AML-193 (cell line): Measurements from ENCODE around the gene MESP1.
"Not testable (repeated sequence)": the region's sequence is repeated elsewhere in the genome, so short reads cannot be mapped to it uniquely, and the experiment has no call there.

Source experiments
- DNase-seq, 2 experiments: peaks; one replicate each; lab custom pipeline; 2025; lab: John Stamatoyannopoulos, UW

Gene MESP1

DNA sequence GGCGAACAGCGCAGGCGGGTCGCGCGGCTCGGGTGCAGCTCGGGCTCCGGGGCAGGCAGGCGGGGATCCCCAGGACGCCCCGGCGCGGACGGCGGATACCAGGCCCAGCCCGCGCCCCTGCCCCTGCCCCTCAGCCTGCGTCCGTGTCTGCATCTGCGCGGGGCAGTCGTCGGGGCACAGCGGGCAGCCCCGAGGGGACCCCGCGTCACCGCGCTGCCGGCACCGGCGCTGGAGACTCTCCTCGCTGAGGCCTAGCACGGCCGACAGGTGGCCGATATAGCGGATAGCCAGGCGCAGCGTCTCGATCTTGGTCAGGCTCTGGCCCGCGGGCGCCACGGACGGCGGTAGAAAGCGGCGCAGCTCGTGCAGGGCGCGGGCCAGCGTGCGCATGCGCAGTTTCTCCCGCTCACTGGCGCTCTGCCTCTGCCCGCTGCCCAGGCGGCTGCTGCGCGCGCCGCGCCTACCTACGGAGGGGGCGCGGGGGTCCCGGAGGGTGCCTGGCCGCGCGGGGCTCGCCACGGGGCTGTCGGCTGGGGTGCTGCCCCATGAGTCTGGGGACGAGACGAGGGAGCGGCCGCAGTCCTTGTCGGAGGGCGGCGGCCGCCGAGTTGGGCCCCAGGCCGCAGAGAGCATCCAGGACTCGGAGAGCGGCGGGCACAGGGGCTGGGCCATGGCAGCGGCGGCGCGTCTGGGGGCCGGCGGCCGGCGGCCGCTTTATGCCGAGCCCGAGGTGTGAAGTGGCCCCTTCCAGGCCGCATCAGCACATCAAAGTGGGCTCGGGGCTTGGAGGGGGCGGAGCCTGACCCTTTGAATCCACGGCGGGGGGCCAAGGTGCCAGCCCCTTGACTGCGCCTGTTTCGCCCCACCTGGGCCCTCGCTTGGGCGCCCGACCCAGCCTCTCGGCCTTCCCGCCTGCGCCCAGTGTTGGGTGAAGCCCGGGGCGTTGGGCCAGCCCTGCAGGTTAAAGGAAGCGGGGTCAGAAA lies at the start of gene MESP1:
Gene MESP1 (minus strand): TSS at position 690 of the 983 bp plus-strand sequence. CDS start 18 bp downstream, at position 672.
- peak; percentile 88 to 91 for DNase-seq

- DNase-seq: no peak
These were observed 49.0 kb upstream of the MESP1 start for GRCh38 chr15:89799918-89800498.

GRCh38 chr15:89799011-89799911 lies 48.2 kb upstream of the MESP1 start:
- DNase-seq: no peak

DNA sequence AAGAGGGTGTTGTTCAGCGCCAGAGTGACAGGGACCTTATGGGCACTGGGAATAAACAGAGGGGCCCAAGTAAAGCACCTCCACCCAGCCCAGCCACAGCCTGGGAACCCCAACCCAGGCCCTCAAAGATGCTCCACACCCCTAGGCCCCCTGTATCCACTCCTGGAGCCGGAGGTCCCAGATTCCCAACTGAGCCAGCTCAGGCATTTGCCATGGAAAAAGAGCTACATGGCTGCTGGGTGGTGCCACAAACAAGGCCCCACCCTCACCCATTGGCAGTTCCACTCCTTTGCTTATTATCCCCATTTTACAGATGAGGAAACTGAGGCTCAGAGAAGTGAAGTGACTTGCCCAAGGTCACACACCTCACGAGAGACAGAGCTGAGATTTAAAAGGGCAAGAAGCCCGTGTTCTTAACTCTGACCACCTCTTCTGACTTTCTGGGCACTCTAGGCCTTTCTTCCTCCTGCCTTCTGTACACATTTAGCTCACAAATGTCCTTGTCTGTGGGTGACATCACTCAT lies 46.7 kb upstream of the MESP1 start:
- DNase-seq: no peak

GRCh38 chr15:89795996-89796395 lies 44.9 kb upstream of the MESP1 start:
- no peak for DNase-seq

DNA sequence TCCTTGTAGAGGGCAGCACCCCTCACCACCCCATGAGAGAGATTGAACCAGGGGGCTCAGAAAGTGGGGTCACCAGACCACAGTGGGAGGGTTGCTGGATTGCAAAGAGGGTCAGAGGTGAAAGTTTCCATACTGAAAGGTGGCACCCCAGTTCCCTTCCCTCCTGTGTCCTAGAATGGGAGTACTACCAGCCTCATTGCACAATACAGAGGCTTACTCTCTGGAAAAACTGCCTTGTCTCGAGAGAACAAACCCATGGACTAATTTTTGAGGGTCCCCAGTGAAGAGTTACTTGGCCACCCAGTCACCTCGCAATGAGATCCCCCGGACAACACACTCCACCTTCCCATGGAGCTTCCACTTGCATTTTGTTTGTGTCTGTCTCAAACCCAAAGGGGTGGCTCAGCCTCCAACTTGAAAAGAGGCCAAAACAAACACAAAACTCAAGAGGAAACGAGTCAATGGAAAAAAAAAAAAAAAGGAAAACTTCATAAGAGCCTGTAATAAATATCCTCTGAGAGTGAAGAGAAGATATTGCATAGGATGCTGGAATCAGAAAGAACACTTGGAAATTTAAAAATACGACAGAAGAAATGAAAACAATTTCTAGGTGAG lies 43.7 kb upstream of the MESP1 start:
- no peak for DNase-seq

GRCh38 chr15:89792106-89792805 lies 41.2 kb upstream of the MESP1 start:
- DNase-seq: no peak

DNA sequence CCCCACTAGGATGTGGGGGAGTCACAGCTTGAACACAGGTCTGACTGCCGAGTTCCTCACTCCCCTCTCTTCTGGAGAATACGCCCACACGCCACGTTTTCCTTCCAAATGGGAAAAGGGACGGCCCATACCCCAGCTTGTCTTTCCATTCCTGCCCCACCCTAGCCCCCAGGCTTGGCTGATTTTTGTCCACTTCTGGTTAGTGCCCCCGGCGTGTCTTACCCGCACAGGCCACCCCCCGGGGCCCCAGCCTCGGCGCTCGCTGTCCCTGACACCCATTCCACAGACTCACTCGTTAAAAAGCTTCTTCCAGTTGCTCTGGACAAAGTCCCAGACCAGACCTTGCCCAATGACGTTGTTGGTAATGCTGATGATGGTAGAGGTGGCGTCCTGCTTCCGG lies 39.6 kb upstream of the MESP1 start:
- no peak for DNase-seq

DNA sequence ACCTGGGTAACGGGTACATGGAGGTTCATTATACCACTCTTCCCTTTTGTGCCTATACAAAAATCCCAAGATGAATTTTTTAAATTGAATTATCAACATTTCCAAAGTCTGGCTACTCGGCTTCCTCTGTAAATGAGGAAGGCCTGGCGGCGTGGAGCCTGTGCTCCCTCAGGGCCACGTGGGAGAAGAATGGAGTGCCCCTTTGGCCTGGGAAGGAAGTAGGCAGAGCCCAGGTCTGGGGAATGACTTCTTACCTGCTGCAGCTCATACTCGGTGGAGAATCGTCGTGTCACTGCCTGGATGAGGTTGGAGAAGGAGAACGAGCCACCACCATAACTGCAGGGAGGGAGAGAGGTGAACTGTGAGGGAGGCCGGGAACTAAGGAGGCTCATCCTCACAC lies 39.2 kb upstream of the MESP1 start:
- DNase-seq: no peak

DNA sequence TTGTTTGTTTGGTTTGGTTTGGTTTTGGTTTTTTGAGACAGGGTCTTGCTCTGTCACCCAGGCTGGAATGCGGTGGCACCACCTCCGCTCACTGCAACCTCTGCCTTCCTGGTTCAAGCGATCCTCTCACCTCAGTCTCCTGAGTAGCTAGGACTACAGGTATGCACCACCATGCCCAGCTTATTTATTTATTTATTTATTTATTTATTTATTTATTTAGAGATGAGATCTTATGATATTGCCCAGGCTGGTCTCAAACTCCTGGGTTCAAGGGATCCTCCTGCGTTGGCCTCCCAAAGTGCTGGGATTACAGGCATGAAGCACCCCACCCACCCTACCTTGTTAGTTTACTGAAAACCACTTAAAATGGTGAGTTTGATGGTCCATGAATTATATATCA lies 37.5 kb upstream of the MESP1 start:
- not testable (repeated sequence) for DNase-seq

DNA sequence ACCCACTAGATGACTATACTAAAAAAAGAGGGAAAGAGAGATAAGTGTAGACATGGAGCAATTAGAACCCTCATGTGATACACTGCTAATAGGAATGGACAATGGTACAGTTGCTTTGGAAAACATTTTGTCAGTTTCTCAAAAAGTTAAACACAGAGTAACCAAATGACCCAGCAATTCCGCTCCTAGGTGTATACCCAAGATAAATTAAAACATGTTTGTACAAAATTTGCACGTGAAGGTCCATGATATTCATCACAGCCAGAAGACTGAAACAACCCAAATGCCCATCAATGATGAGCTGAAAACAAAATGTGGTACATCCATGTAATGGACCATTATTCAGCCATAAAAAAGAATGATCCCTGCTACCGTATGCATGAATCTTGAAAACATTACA lies 36.9 kb upstream of the MESP1 start:
- DNase-seq: no peak

GRCh38 chr15:89785774-89786140 lies 34.7 kb upstream of the MESP1 start:
- no peak for DNase-seq

DNA sequence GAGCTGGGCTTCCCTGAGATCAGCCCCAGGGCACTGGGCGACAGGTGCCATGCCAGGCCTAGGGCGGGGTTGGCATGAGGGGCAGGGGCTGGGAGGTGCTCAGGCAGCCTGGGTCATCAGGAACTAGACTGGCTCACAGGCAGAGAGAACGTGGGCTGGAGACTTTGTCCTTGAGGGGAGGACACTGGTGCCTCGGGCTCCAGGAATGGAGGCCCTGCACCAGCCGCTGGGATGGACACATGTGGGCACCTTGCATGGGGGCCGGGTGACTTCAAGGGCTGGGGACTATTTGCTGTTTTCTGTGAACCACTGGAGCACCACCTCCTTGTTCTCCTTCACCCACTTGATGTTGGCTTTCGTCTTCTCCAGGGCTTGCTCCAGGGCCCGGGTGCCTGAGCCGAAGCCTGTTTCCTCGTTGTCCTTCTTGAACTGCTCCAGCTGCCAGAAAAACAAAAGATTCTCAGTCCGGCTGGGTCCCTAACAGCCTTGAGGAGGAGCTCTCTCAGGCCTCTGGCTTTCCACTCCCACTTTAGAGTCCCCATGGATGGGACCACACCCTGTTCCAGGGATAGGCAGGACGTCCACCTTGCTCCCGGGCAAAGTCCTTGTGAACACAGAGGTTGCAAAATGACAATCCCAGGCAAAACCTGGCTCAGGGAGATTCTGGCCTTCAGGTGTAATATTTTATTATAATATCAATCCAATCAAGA lies 34.2 kb upstream of the MESP1 start:
- DNase-seq: no peak

DNA sequence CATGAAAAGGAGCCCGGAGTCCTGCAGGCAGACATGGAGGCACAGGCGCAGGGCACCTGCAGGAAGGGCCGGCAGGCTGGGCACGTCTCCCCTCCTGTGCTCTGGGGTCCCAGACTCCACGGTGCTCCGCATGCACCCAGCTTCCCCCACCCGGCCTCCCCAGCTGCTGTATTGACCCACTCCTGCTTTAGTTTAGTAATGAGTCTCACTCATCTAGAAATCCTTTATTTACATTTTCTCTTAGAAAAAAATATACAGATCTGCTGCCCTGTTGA lies 33.6 kb upstream of the MESP1 start:
- no peak for DNase-seq

GRCh38 chr15:89783861-89784685 lies 33.0 kb upstream of the MESP1 start:
- no peak for DNase-seq

- DNase-seq: no peak
These were observed 32.2 kb upstream of the MESP1 start for GRCh38 chr15:89783111-89783860.

- DNase-seq: not testable (repeated sequence)
These were observed 31.5 kb upstream of the MESP1 start for GRCh38 chr15:89782619-89782950.

GRCh38 chr15:89781891-89782618 lies 31.0 kb upstream of the MESP1 start:
- DNase-seq: no peak
